Adipose tissue (tissue), 3 donors: ENCODE measurements around the gene KMT2C. TPM values are rescaled to one million over a fixed set of nuclear protein-coding genes. Genes with fewer than 3 reads are reported as not detected.
"Not testable (repeated sequence)": the region's sequence is repeated elsewhere in the genome, so short reads cannot be mapped to it uniquely, and the experiment has no call there.

Experiments used
- H3K27ac ChIP-seq: one replicate; pipeline ENCODE4 v1.5.1; 2013; ENCODE audit warnings: low read depth, low read length
- WGBS, 3 donors: extraction: QIAGEN DNeasy Blood & Tissue Kit; methylation state at CpG; one replicate each; pipeline ENCODE4 v1.1.7; 2013; 5-methylcytosine and 5-hydroxymethylcytosine counted together
- polyA plus RNA-seq, 3 donors: library from polyadenylated mRNA; stranded (reverse); fragments of 200-250 nt; gene quantifications; one replicate each; pipeline ENCODE4 v1.2.3, GENCODE V29; 2013
- donor health status: healthy with polysubstance abuse.
- donor health status: Bipolar disorder and iron deficiency.
- donor health status: healthy.

Gene KMT2C
- polyA plus RNA-seq = 10 to 100 TPM in 2 of 3 donors, 1 to 10 TPM in 1; 8.6 to 17.2 (median 10.4) TPM

GRCh38 chr7:152435384-152436110 is at the start of gene KMT2C:
Gene KMT2C, minus strand, starts transcription at chr7:152436003. Its CDS starts 217 bp downstream, at chr7:152435786.
- WGBS, 3 donors = 0 to 1% (median 0%) methylated on average over 35 to 100 of the region's 107 CpGs
- peak within 1 kb of the TSS; percentile 38 for H3K27ac ChIP-seq

DNA sequence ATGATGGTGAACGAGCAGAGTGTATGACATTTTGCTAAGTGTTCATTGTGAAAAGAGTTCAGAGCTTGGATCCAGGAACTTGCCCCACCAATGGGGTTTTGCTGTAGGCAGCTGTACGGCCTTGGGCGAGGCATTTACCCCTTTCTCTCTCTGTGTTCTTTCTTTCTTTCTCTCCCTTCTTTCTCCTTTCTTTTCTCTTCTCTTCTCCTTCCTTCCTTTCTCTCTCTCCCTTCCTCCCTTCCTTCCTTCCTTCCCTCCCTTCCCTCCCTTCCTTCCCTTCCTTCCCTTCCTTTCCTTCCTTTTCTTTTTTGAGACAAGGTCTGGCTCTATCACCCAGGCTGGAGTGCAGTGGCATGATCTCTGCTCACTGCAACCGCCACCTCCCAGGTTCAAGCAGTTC is 45.3 kb upstream of the KMT2C start:
- 87 to 92% (median 91%) methylated on average over 4 of the region's 4 CpGs for WGBS, 3 donors
- H3K27ac ChIP-seq = no peak overlapping the region

DNA sequence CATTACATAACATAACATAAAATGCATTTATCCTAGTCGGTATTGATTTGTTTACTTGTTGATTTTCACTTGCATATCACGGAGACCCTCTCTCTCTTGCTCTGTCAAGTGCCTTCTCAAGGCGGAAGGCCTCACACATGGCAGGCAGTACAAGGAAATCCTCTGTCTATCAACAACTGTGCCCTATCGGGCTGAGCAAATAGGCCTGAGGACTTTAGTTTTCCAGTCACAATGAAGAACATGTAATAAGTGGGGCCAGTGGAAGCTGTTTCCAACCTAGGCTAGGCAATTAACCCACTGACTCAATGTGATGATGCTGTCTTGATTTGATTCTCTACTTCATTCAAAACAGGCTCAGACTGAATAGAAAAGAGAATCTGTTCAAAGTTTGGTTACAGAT is 44.9 kb upstream of the KMT2C start:
- 56 to 91% (median 88%) methylated on average over 4 of the region's 4 CpGs for WGBS, 3 donors

GRCh38 chr7:152479595-152479994 is 43.8 kb upstream of the KMT2C start:
- WGBS, 3 donors = 98 to 100% (median 100%) methylated on average over 1 of the region's 1 CpG
- no peak overlapping the region for H3K27ac ChIP-seq

More for the DNA sequence above, 44.9 kb upstream of the KMT2C start:
- H3K27ac ChIP-seq = no peak overlapping the region

GRCh38 chr7:152478140-152478539 is 42.3 kb upstream of the KMT2C start:
- WGBS, 3 donors = 72 to 99% (median 89%) methylated on average over 2 of the region's 2 CpGs
- H3K27ac ChIP-seq = no peak overlapping the region

- H3K27ac ChIP-seq = no peak overlapping the region
- 91 to 92% (median 91%) methylated on average over 2 of the region's 2 CpGs for WGBS, 3 donors
Measured at GRCh38 chr7:152477079-152477478, 41.3 kb upstream of the KMT2C start.

- 77 to 84% (median 78%) methylated on average over 3 of the region's 3 CpGs for WGBS, 3 donors
- H3K27ac ChIP-seq = no peak overlapping the region
Measured at GRCh38 chr7:152476551-152476950, 40.7 kb upstream of the KMT2C start.

DNA sequence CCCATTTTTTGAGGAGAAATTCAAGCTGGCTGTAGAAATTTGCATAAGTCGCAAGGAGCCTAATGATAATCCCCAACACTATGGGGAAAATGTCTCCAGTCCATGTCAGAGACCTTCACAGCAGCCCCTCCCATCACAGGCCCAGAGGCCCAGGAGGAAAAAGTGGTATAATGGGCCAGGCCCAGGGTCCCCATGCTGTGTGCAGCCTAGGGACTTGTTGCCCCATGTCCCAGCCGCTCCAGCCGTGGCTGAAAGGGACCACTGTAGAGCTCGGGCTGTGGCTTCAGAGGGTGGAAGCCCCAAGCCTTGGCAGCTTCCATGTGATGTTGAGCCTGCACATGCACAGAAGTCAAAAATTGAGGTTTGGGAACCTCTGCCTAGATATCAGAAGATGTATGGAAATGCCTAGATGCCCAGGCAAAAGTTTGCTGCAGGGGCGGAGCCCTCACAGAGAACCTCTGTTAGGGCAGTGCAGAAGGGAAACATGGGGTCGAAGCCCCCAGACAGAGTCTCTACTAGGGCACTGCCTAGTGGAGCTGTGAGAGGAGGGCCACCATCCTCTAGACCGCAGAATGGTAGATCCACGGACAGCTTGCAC is 35.3 kb upstream of the KMT2C start:
- 94 to 97% (median 95%) methylated on average over 8 of the region's 8 CpGs for WGBS, 3 donors
- H3K27ac ChIP-seq = not testable (repeated sequence)

GRCh38 chr7:152470251-152471022 is 34.6 kb upstream of the KMT2C start:
- 52 to 72% (median 55%) methylated on average over 7 of the region's 7 CpGs for WGBS, 3 donors
- H3K27ac ChIP-seq = not testable (repeated sequence)

- not testable (repeated sequence) for H3K27ac ChIP-seq
Measured at GRCh38 chr7:152469576-152469975, 33.8 kb upstream of the KMT2C start.

GRCh38 chr7:152467225-152467624 is 31.4 kb upstream of the KMT2C start:
- WGBS, 3 donors = 92 to 96% (median 95%) methylated on average over 9 of the region's 9 CpGs
- no peak overlapping the region for H3K27ac ChIP-seq

More at GRCh38 chr7:152469576-152469975, 33.8 kb upstream of the KMT2C start:
- WGBS, 3 donors = 82 to 89% (median 85%) methylated on average over 7 of the region's 7 CpGs

- 13 to 25% (median 16%) methylated on average over 4 of the region's 4 CpGs for WGBS, 3 donors
- no peak overlapping the region for H3K27ac ChIP-seq
Measured at GRCh38 chr7:152465119-152465387, 29.2 kb upstream of the KMT2C start.

DNA sequence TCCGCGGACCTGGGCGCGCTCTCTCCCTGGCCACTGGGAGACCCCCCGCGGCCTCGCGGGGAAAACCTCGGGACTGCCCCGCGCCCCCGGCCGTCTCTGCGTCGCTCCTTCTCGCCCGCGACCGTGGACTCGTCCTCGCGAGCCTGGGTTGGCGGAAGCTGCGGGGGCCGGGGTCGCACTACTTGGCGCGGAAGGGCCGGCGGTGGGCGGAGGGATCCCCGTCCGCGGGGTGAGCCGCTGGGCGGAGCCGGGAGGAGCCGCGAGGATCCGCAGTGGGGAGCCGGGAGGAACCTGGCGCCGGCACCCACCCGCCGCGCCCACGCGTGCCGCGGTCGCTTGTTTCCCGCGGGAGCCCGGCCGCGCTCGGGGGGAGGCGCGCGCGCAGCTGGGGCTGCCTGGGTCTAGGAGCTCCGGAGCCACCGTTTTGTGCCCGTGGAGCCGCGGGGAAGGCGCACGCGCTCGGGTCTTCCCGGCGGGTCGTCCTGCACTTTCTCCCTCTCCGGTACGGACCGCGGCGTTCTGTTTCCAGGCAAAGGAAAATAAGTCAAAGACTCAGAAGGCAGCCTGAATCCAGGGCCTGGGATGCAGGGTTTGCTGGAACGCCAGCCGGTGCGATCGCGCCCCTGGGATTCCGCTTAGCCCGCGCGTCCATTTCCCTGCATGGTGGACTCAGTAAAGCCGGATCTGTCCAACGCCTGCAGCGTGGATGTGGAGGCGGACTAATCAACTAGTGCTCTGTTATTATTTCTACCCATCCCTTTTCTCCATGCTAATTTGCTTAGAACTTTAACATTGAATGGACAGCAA is 28.7 kb upstream of the KMT2C start:
- H3K27ac ChIP-seq = peak overlapping the region; percentile 94
- 0 to 1% (median 1%) methylated on average over 74 to 91 of the region's 91 CpGs for WGBS, 3 donors

DNA sequence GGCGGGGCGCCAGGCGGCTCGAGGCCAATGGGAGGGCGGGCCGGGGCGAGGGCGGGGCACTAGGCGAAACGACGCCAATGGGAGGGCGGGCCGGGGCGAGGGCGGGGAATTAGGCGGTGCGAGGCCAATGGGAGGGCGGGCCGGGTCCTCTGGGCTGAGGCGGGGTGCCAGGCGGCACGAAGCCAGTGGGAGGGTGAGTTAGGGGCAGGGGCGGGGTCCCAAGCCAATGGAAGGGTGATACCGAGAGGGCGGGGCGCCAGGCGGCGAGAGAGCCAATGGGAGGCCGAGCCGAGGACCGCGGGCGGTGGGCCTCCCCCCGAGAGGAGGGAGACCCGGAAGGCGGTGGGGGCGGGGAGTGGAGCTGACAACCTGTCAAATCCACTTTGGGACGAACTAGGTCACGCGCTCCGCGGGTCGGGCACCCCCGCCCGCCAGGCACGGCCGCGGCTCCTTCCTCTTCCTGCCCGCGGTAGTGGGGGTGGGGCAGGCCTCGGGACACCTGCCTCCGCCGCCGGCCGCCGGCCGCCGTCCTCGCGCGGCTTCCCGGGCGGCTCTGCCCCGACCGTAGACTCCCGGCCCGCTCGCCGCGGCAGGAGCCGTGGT is 28.0 kb upstream of the KMT2C start:
- peak overlapping the region; percentile 94 for H3K27ac ChIP-seq
- 0 to 1% (median 1%) methylated on average over 38 to 71 of the region's 71 CpGs for WGBS, 3 donors

- 1 to 2% (median 2%) methylated on average over 27 to 29 of the region's 29 CpGs for WGBS, 3 donors
- peak overlapping the region; percentile 89 for H3K27ac ChIP-seq
Measured at GRCh38 chr7:152462995-152463708, 27.3 kb upstream of the KMT2C start.

DNA sequence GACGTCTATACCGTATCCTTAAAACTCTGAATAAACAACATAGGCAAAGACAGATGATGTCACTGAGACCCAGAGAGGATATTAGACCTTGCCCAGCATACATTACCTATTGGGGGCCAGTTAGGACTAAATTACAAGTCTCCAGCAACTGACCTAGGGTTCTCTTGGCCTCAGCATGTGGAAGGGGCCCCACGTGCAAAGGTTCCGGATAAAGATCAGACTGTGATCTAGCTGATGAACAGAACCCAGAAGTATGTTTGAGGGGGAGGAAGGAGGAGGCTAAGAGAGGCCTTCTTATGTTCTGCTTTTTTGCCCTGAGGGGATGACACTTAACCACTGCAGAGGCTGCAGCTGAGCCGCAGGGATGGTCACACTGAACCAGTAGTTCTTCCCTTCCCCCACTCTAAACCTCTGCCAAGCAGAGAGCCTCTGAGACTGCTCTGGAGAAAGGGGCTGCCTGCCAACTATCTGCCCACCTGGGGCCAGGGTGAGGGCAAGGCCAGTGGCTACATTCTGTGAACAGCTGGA is 24.0 kb upstream of the KMT2C start:
- no peak overlapping the region for H3K27ac ChIP-seq
- 38 to 52% (median 42%) methylated on average over 5 of the region's 5 CpGs for WGBS, 3 donors

GRCh38 chr7:152451356-152451755 is 15.6 kb upstream of the KMT2C start:
- 47 to 71% (median 59%) methylated on average over 5 of the region's 5 CpGs for WGBS, 3 donors
- H3K27ac ChIP-seq = no peak overlapping the region
